NT2/D1 (cell line): Measurements from ENCODE around the gene IL3.

Experiments used
- DNase-seq: peaks from one replicate; pipeline ENCODE4 v3.0.0-alpha.2; 2011; ENCODE audit warnings: low read depth, low spot score
- H3K27me3 ChIP-seq: 2 replicates; pipeline ENCODE4 v1.6.0; 2011; ENCODE audit warnings: mild to moderate bottlenecking; ENCODE audit not compliant: insufficient read length, insufficient read depth
- H3K36me3 ChIP-seq: 2 replicates; pipeline ENCODE4 v1.6.1; 2011; ENCODE audit warnings: mild to moderate bottlenecking, low read length, mixed read lengths; ENCODE audit not compliant: insufficient read depth, insufficient read length
- H3K4me1 ChIP-seq: 2 replicates; pipeline ENCODE4 v1.5.1; 2011; ENCODE audit not compliant: insufficient read depth, insufficient read length
- H3K4me3 ChIP-seq: 2 replicates; pipeline ENCODE4 v1.5.1; 2011; ENCODE audit warnings: low read depth; ENCODE audit not compliant: insufficient read length
- H3K9ac ChIP-seq: 2 replicates; pipeline ENCODE4 v1.6.0; 2011; ENCODE audit warnings: low read depth; ENCODE audit not compliant: insufficient read length
- H3K9me3 ChIP-seq: 2 replicates; pipeline ENCODE4 v1.5.1; 2011; ENCODE audit warnings: mild to moderate bottlenecking, low read length; ENCODE audit not compliant: insufficient read depth
- SUZ12 ChIP-seq: IDR thresholded peaks from 2 replicates; pipeline ENCODE4 v1.6.1; 2011; ENCODE audit not compliant: insufficient read length, insufficient read depth; ENCODE audit errors: extremely low read depth
- YY1 ChIP-seq: IDR thresholded peaks from 2 replicates; pipeline ENCODE4 v1.6.1; 2011; ENCODE audit not compliant: insufficient read length, insufficient read depth
- ZNF274 ChIP-seq: IDR thresholded peaks from 2 replicates; pipeline ENCODE4 v1.6.1; 2011; ENCODE audit warnings: mild to moderate bottlenecking, low read depth, low read length

The IL3 gene

DNA sequence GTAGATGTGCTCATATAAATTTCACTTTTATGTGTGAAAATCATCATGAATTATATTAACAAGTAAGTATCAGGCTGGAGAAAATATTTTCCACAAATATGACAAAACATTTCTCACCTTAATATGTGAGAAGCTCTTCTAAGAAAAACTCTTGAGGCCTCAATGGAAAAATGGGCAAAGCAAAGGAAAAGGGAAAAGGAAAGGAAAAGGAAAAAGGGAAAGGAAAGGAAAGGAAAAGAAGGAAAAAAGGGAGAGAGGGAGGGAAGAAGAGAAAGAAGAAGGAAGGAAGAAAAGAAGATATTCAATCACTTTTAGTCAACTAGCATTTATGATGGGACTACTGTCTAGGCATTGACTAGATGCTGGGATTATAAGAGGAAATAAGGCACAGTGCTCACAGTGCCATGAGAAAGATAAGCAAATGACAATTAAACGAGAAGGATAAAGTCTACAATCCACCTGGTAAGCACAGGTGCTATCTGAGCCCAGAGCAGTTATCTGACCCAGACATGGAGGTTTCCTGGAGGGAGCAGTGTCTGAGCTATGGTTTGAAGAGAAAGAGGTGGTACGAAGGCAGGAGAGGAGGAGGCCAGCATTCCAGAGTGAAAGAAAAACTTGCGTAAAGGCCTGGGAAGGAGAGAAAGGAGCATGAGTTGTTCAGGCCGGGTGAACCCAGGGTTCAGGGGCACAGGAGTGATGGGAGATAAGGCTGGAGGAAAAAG is 30.7 kb upstream of the IL3 start:
- no peak for DNase-seq
- Histone ChIP-seq H3K27me3 (no peaks in the 10 kb centered on the region), H3K4me1 (no peaks in the 10 kb centered on the region), H3K36me3 (no peaks in the 10 kb centered on the region), H3K9ac (no peak overlapping the region), H3K9me3 (no peaks in the 10 kb centered on the region), H3K4me3 (no peak overlapping the region)
- no peak for TF ChIP-seq ZNF274
- TF ChIP-seq YY1 = no peak
- no peak for TF ChIP-seq SUZ12

DNA sequence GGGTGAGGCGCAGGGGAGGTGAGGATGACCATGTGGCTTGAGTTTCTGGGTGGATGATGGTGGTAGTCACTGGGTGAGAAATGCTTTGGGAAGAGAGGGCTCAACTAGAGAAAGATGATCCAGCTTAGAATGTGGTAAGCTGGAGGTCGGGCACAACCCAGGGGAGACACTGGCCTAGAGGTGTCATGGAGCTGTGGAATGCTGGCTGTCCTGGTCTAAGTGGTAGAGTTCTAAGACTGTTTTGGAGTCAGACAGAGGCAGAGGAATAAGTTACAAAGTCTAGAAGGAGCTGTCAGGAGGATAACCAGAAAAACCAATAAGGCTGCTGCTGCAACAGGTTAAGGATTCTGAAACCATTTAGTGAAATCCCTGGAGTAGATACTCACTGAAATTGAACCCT is 29.8 kb upstream of the IL3 start:
- no peak overlapping the region for H3K4me3 ChIP-seq
- TF ChIP-seq ZNF274 = no peak
- no peaks in the 10 kb centered on the region for H3K9me3 ChIP-seq
- H3K9ac ChIP-seq = no peak overlapping the region
- no peaks in the 10 kb centered on the region for H3K36me3 ChIP-seq
- no peak for DNase-seq
- H3K4me1 ChIP-seq = no peaks in the 10 kb centered on the region
- no peaks in the 10 kb centered on the region for H3K27me3 ChIP-seq

DNA sequence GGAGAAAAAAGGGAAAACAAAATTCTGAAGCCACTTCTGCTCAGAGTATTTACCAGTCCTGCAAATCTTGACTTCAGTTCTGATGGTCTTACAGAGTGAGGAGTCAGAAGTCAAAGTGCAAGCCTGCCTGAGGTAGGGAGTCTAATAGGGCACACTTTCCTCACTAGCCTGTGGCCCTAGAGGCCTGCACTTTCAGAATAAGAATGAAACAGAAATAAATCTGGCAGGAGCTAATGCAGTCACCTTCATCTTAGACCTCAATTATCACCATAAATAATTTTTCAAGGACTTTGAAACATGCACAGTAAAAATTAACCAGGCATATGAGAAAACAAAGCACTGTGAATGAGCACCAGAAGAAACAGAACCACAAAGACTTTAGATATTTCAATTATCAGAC is 28.3 kb upstream of the IL3 start:
- Histone ChIP-seq H3K4me1 (no peaks in the 10 kb centered on the region), H3K9me3 (no peaks in the 10 kb centered on the region), H3K27me3 (no peaks in the 10 kb centered on the region), H3K36me3 (no peaks in the 10 kb centered on the region), H3K9ac (no peak overlapping the region), H3K4me3 (no peak overlapping the region)
- TF ChIP-seq ZNF274 (no peak), SUZ12 (no peak), YY1 (no peak)
- no peak for DNase-seq

DNA sequence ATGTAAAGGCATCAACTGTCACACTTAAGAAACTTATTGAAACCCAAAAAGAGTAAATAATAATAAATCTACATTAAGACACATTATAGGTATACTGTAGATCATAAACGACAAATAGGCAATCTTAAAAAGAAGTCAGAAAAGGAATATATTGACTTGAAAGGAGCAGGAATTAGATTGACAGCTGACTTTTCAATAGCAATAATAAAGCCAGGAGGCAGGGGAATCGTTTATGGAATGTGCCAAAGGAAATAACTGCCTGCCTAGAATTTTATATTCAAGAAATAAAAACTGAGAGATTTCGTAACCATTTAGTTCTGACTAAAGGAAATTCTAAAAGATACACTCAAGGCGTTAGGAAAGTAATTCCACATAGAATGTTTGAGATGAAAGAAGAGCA is 27.3 kb upstream of the IL3 start:
- Histone ChIP-seq H3K4me1 (no peaks in the 10 kb centered on the region), H3K27me3 (no peaks in the 10 kb centered on the region), H3K4me3 (no peak overlapping the region), H3K9ac (no peak overlapping the region), H3K9me3 (no peaks in the 10 kb centered on the region), H3K36me3 (no peaks in the 10 kb centered on the region)
- TF ChIP-seq YY1 (no peak), ZNF274 (no peak), SUZ12 (no peak)
- no peak for DNase-seq

DNA sequence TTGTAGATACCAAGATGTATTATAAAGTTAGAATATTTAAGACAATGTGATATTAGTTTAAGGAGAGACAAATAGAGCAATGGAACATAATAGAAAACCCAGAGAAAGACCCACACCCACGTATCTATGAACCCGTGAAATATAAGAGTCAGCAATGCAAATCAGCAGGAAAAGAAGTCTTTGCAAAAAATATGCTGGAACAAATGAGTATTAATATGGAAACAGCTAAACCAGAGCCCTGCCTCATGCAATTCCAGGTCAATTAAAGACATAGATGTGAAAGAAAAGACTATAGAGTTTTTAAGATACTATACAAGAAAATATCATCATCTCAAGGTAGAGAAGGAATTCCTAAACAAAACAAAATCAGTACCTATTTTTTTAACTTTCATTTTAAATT is 23.1 kb upstream of the IL3 start:
- H3K9ac ChIP-seq = no peak overlapping the region
- no peaks in the 10 kb centered on the region for H3K27me3 ChIP-seq
- TF ChIP-seq ZNF274 = no peak
- no peak for TF ChIP-seq YY1
- no peak for TF ChIP-seq SUZ12

DNA sequence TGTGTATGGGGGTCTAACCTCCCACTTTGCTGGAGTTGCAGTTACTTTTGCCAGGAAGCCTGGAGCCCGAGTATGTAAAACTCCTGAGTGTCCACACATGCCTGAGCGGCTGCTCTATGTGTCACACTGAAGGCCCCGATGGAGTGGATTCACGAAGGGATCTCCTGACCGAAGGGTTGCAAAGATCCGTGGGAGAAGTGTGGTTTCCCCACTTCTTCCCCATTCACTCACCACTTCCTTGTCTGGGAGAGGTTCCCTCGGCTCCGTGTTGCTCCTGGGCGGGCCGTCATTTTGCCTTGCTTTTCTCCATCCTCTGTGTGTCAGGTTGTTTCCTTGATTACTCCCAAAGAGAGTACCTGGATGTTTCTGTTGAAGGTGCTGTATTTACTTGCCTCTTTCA is 16.2 kb upstream of the IL3 start:
- no peaks in the 10 kb centered on the region for H3K4me1 ChIP-seq
- no peak overlapping the region for H3K4me3 ChIP-seq
- H3K9me3 ChIP-seq = no peaks in the 10 kb centered on the region
- no peak overlapping the region for H3K9ac ChIP-seq
- H3K36me3 ChIP-seq = no peaks in the 10 kb centered on the region
- DNase-seq = no peak
- H3K27me3 ChIP-seq = no peaks in the 10 kb centered on the region
- TF ChIP-seq ZNF274 = no peak
- TF ChIP-seq SUZ12 = no peak
- no peak for TF ChIP-seq YY1

More for the DNA sequence above, 23.1 kb upstream of the IL3 start:
- H3K36me3 ChIP-seq = no peaks in the 10 kb centered on the region
- no peak for DNase-seq
- H3K4me1 ChIP-seq = no peaks in the 10 kb centered on the region
- no peaks in the 10 kb centered on the region for H3K9me3 ChIP-seq
- no peak overlapping the region for H3K4me3 ChIP-seq

DNA sequence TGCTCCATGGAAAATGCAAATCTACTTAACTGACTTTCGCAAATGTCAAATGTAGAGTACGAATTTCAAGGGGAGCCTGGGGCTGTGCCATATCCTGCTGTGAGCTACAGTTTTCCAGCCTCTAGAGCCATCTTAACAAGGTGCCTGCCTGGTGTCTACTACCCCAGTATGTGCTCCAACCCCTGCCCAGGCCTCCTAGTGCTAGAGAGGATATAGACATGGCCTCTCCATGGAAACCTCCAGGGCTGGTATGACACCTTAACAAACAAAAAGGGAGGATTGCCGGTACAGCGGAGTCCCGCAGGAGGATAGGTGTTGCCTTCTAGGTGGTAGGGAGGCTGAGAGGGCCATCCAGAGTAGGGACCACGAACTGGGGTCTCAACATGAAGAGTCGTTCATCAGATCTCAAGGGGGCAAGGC is 13.6 kb upstream of the IL3 start:
- no peaks in the 10 kb centered on the region for H3K27me3 ChIP-seq
- H3K9me3 ChIP-seq = no peaks in the 10 kb centered on the region
- H3K4me1 ChIP-seq = no peaks in the 10 kb centered on the region
- H3K4me3 ChIP-seq = no peak overlapping the region
- H3K36me3 ChIP-seq = no peaks in the 10 kb centered on the region
- H3K9ac ChIP-seq = no peak overlapping the region
- DNase-seq = no peak
- TF ChIP-seq YY1 = no peak
- no peak for TF ChIP-seq ZNF274
- no peak for TF ChIP-seq SUZ12

DNA sequence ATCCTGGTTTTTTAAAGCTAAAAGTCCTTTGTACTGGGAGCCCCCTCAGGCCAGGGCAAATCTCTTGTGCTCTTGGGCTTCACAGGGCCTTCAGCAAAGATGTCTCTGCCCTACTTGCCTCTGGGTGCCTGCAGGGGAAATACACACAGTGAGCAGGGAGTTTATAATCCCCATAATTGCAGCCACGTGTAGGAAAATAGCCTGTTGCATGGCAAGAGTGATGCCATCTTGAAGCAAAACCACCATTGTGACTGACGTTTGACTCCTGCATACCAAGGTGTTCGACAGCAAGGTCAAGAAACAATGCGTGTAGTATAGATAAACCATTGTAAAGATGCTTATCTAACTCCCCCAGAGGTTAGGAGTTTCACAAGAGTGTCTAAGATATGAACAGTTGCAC is 11.4 kb upstream of the IL3 start:
- DNase-seq = no peak
- H3K9me3 ChIP-seq = no peaks in the 10 kb centered on the region
- H3K4me1 ChIP-seq = no peaks in the 10 kb centered on the region
- H3K27me3 ChIP-seq = no peaks in the 10 kb centered on the region
- H3K9ac ChIP-seq = no peak overlapping the region
- H3K4me3 ChIP-seq = no peak overlapping the region
- no peaks in the 10 kb centered on the region for H3K36me3 ChIP-seq
- TF ChIP-seq SUZ12 = no peak
- TF ChIP-seq YY1 = no peak
- TF ChIP-seq ZNF274 = no peak
